ENCODE data around the gene AVL9.

- TF ChIP-seq EP300 (IDR thresholded peaks at IDR 0.05) (no peak), BHLHE40 (IDR thresholded peaks at IDR 0.05; ENCODE audit: low read depth, low read length) (no peak), CTCF (IDR thresholded peaks at IDR 0.05) (no peak)
These were observed 41.8 kb upstream of the AVL9 start for GRCh38 chr7:32453341-32454011.

Data from A549 (cell line).